Mesothelial cell of epicardium (in vitro differentiated cells): ENCODE measurements around the gene TRRAP. TPM values are rescaled to one million over a fixed set of nuclear protein-coding genes. Genes with fewer than 3 reads are reported as not detected.
"Not testable (repeated sequence)": the region's sequence is repeated elsewhere in the genome, so short reads cannot be mapped to it uniquely, and the experiment has no call there.

Source experiments
- DNase-seq, 2 experiments: peaks; one replicate each; pipeline ENCODE4 v3.0.0; 2021; ENCODE audit warnings: low spot score in 2 of 2; ENCODE audit not compliant: unreplicated experiment in 2 of 2
- H3K27ac Mint-ChIP-seq: 2 replicates; pipeline ENCODE4 v1.8.0; 2021; ENCODE audit warnings: mixed read lengths
- H3K27me3 Mint-ChIP-seq: 2 replicates; pipeline ENCODE4 v1.8.0; 2021; ENCODE audit warnings: low read depth, mixed read lengths
- H3K36me3 Mint-ChIP-seq: 2 replicates; pipeline ENCODE4 v1.8.0; 2021; ENCODE audit warnings: mixed read lengths
- H3K4me1 Mint-ChIP-seq: 2 replicates; pipeline ENCODE4 v1.8.0; 2021; ENCODE audit warnings: mixed read lengths
- H3K4me3 Mint-ChIP-seq: 2 replicates; pipeline ENCODE4 v1.8.0; 2021; ENCODE audit warnings: mild to moderate bottlenecking, moderate library complexity, mixed read lengths
- H3K9me3 Mint-ChIP-seq: 2 replicates; pipeline ENCODE4 v1.8.0; 2021; ENCODE audit warnings: mixed read lengths
- total RNA-seq: library from RNA; stranded (reverse); gene quantifications from 3 replicates; pipeline ENCODE4 v1.2.1, GENCODE V29; 2021
- TF ChIP-seq, protein P1 (sequence below): fragments of 200-600 bp; sonication (generic); IDR thresholded peaks from one replicate; pipeline ENCODE4 v1.5.0; 2021; ENCODE audit warnings: antibody characterized with exemption; ENCODE audit not compliant: unreplicated experiment

Gene TRRAP
- total RNA-seq, 1 donor from 2014 or later: 82.9 TPM

DNA sequence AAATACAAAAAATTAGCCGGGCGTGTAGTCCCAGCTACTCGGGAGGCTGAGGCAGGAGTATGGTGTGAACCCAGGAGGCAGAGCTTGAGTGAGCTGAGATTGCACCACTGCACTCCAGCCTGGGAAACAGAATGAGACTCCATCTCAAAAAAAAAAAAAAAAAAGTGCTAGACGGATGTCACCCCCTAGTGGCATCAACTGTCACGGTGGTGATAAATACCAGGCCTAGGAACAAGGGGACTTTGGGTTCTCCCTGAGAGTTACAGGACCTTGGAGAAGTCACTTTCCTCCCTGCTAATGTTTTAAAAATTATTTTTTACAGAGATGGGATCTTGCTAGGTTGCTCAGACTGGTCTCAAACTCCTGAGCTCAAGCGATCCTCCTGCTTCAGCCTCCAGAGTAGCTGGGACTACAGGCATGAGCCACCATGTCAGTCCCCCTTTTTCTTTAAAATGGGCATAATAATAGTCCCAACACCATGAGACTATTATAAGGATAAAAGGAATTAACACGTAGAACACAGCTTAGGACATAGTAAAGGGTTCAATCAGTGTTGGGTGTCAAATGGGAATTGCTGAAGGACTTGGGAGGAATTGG lies 5.9 kb upstream of the TRRAP start:
- Mint-ChIP-seq H3K4me3 (no peak overlapping the region), H3K27ac (no peak overlapping the region), H3K4me1 (peaks cover 9% of the 10 kb centered on the region), H3K36me3 (no peaks in the 10 kb centered on the region), H3K27me3 (peaks cover 14% of the 10 kb centered on the region), H3K9me3 (no peaks in the 10 kb centered on the region)
- no peak for DNase-seq
- TF ChIP-seq, protein P1, sequence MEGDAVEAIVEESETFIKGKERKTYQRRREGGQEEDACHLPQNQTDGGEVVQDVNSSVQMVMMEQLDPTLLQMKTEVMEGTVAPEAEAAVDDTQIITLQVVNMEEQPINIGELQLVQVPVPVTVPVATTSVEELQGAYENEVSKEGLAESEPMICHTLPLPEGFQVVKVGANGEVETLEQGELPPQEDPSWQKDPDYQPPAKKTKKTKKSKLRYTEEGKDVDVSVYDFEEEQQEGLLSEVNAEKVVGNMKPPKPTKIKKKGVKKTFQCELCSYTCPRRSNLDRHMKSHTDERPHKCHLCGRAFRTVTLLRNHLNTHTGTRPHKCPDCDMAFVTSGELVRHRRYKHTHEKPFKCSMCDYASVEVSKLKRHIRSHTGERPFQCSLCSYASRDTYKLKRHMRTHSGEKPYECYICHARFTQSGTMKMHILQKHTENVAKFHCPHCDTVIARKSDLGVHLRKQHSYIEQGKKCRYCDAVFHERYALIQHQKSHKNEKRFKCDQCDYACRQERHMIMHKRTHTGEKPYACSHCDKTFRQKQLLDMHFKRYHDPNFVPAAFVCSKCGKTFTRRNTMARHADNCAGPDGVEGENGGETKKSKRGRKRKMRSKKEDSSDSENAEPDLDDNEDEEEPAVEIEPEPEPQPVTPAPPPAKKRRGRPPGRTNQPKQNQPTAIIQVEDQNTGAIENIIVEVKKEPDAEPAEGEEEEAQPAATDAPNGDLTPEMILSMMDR: no peak

DNA sequence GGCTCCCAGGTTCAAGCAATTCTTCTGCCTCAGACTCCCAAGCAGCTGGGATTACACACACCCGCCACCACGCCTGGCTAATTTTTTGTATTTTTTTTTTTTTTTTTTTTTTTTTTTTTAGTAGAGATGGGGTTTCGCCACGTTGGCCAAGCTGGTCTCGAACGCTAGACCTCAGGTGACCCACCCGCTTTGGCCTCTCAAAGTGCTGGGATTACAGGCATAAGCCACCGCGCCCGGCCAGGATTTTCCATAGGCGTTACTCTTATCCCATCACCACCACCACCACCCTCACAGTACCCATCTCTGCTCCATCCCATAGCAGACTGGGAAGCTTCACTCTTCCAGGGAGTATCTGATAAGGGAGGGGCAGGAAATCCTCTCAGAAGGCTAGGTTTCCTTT lies 4.7 kb upstream of the TRRAP start:
- H3K36me3 Mint-ChIP-seq, H3K9me3 Mint-ChIP-seq, H3K4me3 Mint-ChIP-seq, DNase-seq, H3K27ac Mint-ChIP-seq: not testable (repeated sequence)
- peaks cover 11% of the 10 kb centered on the region for H3K27me3 Mint-ChIP-seq
- H3K4me1 Mint-ChIP-seq: peaks cover 10% of the 10 kb centered on the region

DNA sequence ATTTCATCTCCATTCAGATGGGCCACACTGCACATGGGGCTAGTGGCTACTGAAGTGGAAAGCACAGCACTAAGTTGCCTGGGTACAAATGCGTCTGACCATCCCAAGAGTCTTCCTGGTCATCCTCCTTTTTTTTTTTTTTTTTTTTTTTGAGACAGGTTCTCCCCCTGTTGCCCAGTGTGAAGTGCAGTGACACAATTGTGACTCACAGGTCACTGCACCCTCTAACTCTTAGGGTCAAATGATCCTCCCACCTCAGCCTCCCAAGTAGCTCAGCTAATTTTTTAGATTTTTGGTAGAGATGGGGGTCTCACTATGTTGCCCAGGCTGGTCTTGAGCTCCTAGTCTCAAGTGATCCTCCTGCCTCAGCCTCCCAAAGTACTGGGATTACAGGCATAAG lies 3.4 kb upstream of the TRRAP start:
- TF ChIP-seq, protein P1: no peak
- Mint-ChIP-seq H3K27ac (no peak overlapping the region), H3K4me1 (peaks cover 15% of the 10 kb centered on the region), H3K36me3 (no peaks in the 10 kb centered on the region), H3K4me3 (no peak overlapping the region), H3K27me3 (peaks cover 4% of the 10 kb centered on the region), H3K9me3 (no peaks in the 10 kb centered on the region)
- DNase-seq: no peak

- no peak overlapping the region for H3K27ac Mint-ChIP-seq
- no peak overlapping the region for H3K4me3 Mint-ChIP-seq
- DNase-seq: no peak
- H3K27me3 Mint-ChIP-seq: peaks cover under 1% of the 10 kb centered on the region
- TF ChIP-seq, protein P1: no peak
- H3K36me3 Mint-ChIP-seq: no peaks in the 10 kb centered on the region
- no peaks in the 10 kb centered on the region for H3K9me3 Mint-ChIP-seq
- H3K4me1 Mint-ChIP-seq: peaks cover 15% of the 10 kb centered on the region
Measured at GRCh38 chr7:98875501-98875900, 2.8 kb upstream of the TRRAP start.

DNA sequence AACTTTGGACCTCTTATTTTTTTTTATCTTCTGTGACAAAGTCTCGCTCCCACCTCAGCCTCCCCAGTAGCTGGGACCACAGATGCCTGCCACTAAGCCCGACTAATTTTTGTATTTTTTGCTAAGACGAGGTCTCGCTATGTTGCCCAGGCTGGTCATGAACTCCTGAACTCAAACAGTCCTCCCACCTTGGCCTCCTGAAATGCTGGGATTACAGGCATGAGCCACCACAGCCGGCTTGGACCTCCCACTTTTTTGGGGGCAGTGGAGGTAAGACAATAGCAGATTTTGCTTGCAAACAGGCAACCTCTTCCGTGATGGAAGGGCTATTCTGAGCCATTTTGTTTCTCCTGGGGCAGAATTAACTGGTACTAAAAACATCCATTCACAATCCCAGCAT lies 1.2 kb upstream of the TRRAP start:
- Mint-ChIP-seq H3K4me1 (peaks cover 15% of the 10 kb centered on the region), H3K9me3 (no peaks in the 10 kb centered on the region), H3K4me3 (peak overlapping the region; percentile 66), H3K27me3 (no peaks in the 10 kb centered on the region), H3K36me3 (peaks cover 7% of the 10 kb centered on the region), H3K27ac (peak overlapping the region; percentile 75)
- DNase-seq: no peak
- TF ChIP-seq, protein P1: no peak

DNA sequence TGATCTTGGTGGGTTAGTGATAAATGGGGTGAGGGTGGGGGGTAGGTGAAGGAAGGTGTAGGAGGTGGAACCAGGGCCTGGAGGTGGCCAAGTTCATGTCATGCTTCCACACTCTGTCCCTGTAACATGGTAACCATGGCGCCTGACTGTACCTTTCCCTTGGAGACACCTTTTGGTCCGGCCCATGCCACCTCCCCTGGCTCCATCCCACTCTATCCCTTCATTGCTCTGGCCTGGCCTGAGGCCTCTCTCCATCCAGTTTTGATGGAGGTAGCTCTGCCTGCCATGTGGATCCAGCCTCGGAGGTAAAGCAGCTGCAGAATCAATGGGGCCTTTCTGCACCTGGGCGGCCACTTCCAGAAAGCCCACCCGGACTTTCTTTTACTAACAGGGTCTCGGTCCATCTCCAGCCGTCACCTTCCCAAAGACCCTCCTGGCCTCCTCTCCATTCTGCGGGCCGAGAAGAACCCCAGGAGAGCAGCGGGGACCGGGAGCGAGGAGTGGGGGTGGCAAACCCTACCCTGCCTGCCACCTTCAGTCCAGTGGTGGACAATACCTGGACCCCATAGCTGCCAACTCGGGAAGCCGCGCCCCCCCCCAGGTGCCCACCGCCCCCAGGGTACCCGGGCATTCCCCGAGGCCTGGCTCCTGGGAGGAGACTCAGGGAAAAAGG lies 504 bp upstream of the TRRAP start:
- Mint-ChIP-seq H3K4me3 (peak overlapping the region; percentile 66), H3K27ac (no peak overlapping the region), H3K9me3 (no peaks in the 10 kb centered on the region), H3K27me3 (no peaks in the 10 kb centered on the region), H3K36me3 (peaks cover 10% of the 10 kb centered on the region), H3K4me1 (peaks cover 15% of the 10 kb centered on the region)
- no peak for DNase-seq
- TF ChIP-seq, protein P1: no peak
